Keratinocyte (primary cell): Measurements from ENCODE around the gene YBX1. TPM values are rescaled to one million over a fixed set of nuclear protein-coding genes. Genes with fewer than 3 reads are reported as not detected.

Source experiments
- DNase-seq: peaks from one replicate; pipeline ENCODE4 v3.0.0-alpha.2; 2011; ENCODE audit warnings: low read depth, missing footprints, low spot score
- FAIRE-seq: peaks from 2 replicates; lab custom pipeline; 2011; peaks lifted over from hg19 to GRCh38; lab: Jason Lieb, UNC
- H2AFZ ChIP-seq: 2 replicates; pipeline ENCODE4 v1.6.0; 2012; ENCODE audit warnings: low read length, control low read depth, inconsistent platforms; ENCODE audit not compliant: control insufficient read depth
- H3K27ac ChIP-seq: 2 replicates; pipeline ENCODE4 v1.5.1; 2011; ENCODE audit warnings: low read length; ENCODE audit not compliant: control insufficient read depth, insufficient read depth
- H3K27me3 ChIP-seq: 3 replicates; pipeline ENCODE4 v1.6.0; 2011; ENCODE audit warnings: low read length; ENCODE audit not compliant: control insufficient read depth, insufficient read depth; ENCODE audit errors: extremely low read depth
- H3K36me3 ChIP-seq, 2 experiments: 2 replicates in 1 of 2; 3 replicates in 1 of 2; pipeline ENCODE4 v1.5.1; 2011; ENCODE audit warnings: low read length in 2 of 2, mild to moderate bottlenecking in 1 of 2; ENCODE audit not compliant: control insufficient read depth in 2 of 2, insufficient read depth in 2 of 2; ENCODE audit errors: extremely low read depth in 1 of 2
- H3K4me1 ChIP-seq: 3 replicates; pipeline ENCODE4 v1.5.1; 2011; ENCODE audit warnings: low read length; ENCODE audit not compliant: control insufficient read depth, insufficient read depth; ENCODE audit errors: extremely low read depth
- H3K4me2 ChIP-seq: 3 replicates; pipeline ENCODE4 v1.6.0; 2011; ENCODE audit warnings: low read depth, low read length; ENCODE audit not compliant: control insufficient read depth, insufficient read depth; ENCODE audit errors: extremely low read depth
- H3K4me3 ChIP-seq, 3 experiments: fragments of 200-600 bp in 1 of 3; sonication (generic) in 1 of 3; 2 replicates in 2 of 3; 3 replicates in 1 of 3; pipeline ENCODE4 v1.5.1; 2011 to 2016; ENCODE audit warnings: low read length in 3 of 3, mild to moderate bottlenecking in 3 of 3, control low read depth in 2 of 3, inconsistent platforms in 1 of 3, low read depth in 1 of 3, mixed read lengths in 1 of 3, mixed run types in 1 of 3, moderate library complexity in 1 of 3; ENCODE audit not compliant: control insufficient read depth in 2 of 3, insufficient read depth in 2 of 3; ENCODE audit errors: extremely low read depth in 1 of 3
- H3K79me2 ChIP-seq: 2 replicates; pipeline ENCODE4 v1.6.0; 2012; ENCODE audit warnings: low read length; ENCODE audit not compliant: control insufficient read depth, insufficient read depth
- H3K9ac ChIP-seq: 3 replicates; pipeline ENCODE4 v1.6.0; 2011; ENCODE audit warnings: low read length; ENCODE audit not compliant: control insufficient read depth, insufficient read depth; ENCODE audit errors: extremely low read depth
- H3K9me1 ChIP-seq: 3 replicates; pipeline ENCODE4 v1.6.0; 2011; ENCODE audit warnings: low read length; ENCODE audit not compliant: control insufficient read depth, insufficient read depth; ENCODE audit errors: extremely low read depth
- H3K9me3 ChIP-seq: 2 replicates; pipeline ENCODE4 v1.5.1; 2012; ENCODE audit warnings: low read depth, low read length; ENCODE audit not compliant: control insufficient read depth
- H4K20me1 ChIP-seq: 3 replicates; pipeline ENCODE4 v1.6.0; 2011; ENCODE audit warnings: low read length; ENCODE audit not compliant: control insufficient read depth, insufficient read depth; ENCODE audit errors: extremely low read depth
- EZH2 ChIP-seq: IDR thresholded peaks from one replicate; pipeline ENCODE4 v1.6.1; 2012; ENCODE audit warnings: inconsistent platforms, mild to moderate bottlenecking, low read length, moderate library complexity
- dilution Hi-C: fragments of 300-500 bp; cut with MboI; formaldehyde crosslinking; loops from one replicate; pipeline ENCODE4 v1.7.0; 2020; ENCODE audit warnings: low sequenced_read_pairs; ENCODE audit not compliant: extremely low pct_ligation_motif_present
- polyA plus RNA-seq, 5 experiments: library from polyadenylated mRNA; depleted of rRNA in 3 of 5; stranded (reverse) in 3 of 5; stranded (forward) in 1 of 5; unstranded in 1 of 5; fragments of >200 nt; gene quantifications; 1 replicate in 1 of 5; 2 replicates in 3 of 5; 3 replicates in 1 of 5; pipeline versions ENCODE4 v1.2.1 to v1.2.3, GENCODE V29; 2011 to 2012; ENCODE audit warnings: missing spikeins in 2 of 5, low read depth in 1 of 5, low replicate concordance in 1 of 5
- TF ChIP-seq, protein P1 (sequence below), 3 experiments: IDR thresholded peaks in 1 of 3; conservative IDR thresholded peaks in 1 of 3; optimal IDR thresholded peaks in 1 of 3; 2 replicates in 2 of 3; 3 replicates in 1 of 3; pipeline versions ENCODE3 to v1.5.1; 2011; ENCODE audit warnings: low read length in 3 of 3, mild to moderate bottlenecking in 3 of 3, moderate library complexity in 2 of 3, control low read depth in 1 of 3, inconsistent platforms in 1 of 3; ENCODE audit not compliant: insufficient read depth in 2 of 3; ENCODE audit errors: extremely low read depth in 1 of 3

Gene YBX1
- polyA plus RNA-seq, 1 donor (not counting 4 experiments of a cell fraction or from before 2014, with no cell fraction given) = 1,066 TPM

DNA sequence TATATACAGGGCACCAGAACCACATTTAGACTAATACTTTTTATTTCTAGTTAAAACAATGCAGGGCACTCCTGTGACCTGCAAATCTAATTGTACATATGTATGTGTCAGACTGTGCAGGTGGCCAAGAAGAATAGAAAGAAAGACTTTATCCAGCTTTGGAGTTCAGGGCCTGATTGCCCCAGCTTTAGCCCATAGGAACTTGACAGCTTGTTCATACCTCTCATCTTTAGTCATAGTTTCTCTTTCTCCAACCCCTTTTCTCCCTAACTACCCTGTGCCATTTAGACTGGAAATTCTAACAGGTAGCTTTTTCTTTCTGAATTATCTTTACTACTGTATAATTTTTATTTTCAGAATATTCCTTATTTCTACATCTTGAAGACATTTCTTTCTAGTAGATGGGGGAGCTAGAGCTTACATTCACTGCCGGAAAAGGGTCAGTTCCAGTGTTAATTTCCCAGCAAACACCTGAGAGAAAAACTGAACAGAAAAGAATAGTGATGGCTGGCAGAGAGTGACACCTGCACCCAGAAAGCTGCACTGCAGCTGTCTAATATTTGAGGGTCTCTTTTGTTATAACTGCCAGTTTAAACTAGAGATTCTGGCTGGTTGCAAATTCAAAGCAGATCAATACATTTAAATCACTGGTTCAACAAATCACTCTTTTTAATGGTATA lies 8.4 kb downstream of the YBX1 start:
- DNase-seq (no peak), FAIRE-seq (no peak)
- Histone ChIP-seq H3K79me2 (peaks cover 100% of the 10 kb centered on the region), H3K9me1 (peaks cover 6% of the 10 kb centered on the region), H2AFZ (no peak overlapping the region), H3K9me3 (no peaks in the 10 kb centered on the region), H4K20me1 (peaks cover 64% of the 10 kb centered on the region), H3K27ac (no peak overlapping the region), H3K4me2 (peak overlapping the region; percentile 33), H3K9ac (no peak overlapping the region), H3K27me3 (no peaks in the 10 kb centered on the region), H3K36me3 (peaks cover 5 to 36% of the 10 kb centered on the region in 2 experiments), H3K4me1 (peaks cover 68% of the 10 kb centered on the region), H3K4me3 (no peak overlapping the region)
- dilution Hi-C loops = no loop called here
- TF ChIP-seq, protein P1, sequence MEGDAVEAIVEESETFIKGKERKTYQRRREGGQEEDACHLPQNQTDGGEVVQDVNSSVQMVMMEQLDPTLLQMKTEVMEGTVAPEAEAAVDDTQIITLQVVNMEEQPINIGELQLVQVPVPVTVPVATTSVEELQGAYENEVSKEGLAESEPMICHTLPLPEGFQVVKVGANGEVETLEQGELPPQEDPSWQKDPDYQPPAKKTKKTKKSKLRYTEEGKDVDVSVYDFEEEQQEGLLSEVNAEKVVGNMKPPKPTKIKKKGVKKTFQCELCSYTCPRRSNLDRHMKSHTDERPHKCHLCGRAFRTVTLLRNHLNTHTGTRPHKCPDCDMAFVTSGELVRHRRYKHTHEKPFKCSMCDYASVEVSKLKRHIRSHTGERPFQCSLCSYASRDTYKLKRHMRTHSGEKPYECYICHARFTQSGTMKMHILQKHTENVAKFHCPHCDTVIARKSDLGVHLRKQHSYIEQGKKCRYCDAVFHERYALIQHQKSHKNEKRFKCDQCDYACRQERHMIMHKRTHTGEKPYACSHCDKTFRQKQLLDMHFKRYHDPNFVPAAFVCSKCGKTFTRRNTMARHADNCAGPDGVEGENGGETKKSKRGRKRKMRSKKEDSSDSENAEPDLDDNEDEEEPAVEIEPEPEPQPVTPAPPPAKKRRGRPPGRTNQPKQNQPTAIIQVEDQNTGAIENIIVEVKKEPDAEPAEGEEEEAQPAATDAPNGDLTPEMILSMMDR (optimal IDR thresholded peaks at IDR 0.05 in 1 of 3, IDR thresholded peaks at IDR 0.05 in 1 of 3, conservative IDR thresholded peaks at IDR 0.05 in 1 of 3; ENCODE audit: extremely low read depth in 1 of 3, insufficient read depth in 2 of 3, low read length in 3 of 3) = no peak
- TF ChIP-seq EZH2 = no peak

DNA sequence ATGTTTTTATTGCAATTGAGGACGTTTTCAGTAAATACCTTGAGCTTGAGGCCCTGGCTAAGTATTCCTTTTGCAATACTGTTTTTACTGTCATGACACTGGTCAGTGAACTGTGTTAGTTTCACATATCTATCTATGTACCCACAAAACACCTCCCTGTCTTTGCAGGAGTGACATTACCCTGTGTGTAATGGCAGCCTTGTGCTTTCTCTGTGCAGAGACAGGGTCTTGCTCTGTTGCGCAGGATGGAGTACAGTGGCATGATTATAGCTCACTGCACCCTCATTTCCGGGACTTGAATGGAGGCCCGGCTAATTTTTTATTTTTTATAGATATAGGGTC lies 8.9 kb downstream of the YBX1 start:
- Histone ChIP-seq H3K27me3 (no peaks in the 10 kb centered on the region), H3K27ac (no peak overlapping the region), H3K9ac (no peak overlapping the region), H2AFZ (no peak overlapping the region), H3K4me2 (peak overlapping the region; percentile 33), H3K9me1 (peaks cover 6% of the 10 kb centered on the region), H3K4me1 (peaks cover 63% of the 10 kb centered on the region), H3K36me3 (peaks cover 6 to 41% of the 10 kb centered on the region in 2 experiments), H4K20me1 (peaks cover 59% of the 10 kb centered on the region), H3K4me3 (peak overlapping the region in 1 of 3 experiments; percentile 28), H3K79me2 (peaks cover 100% of the 10 kb centered on the region), H3K9me3 (no peaks in the 10 kb centered on the region)
- no peak for DNase-seq
- FAIRE-seq = peak; percentile 49
- dilution Hi-C loops = no loop called here
- no peak for TF ChIP-seq EZH2
- TF ChIP-seq, protein P1 (optimal IDR thresholded peaks at IDR 0.05 in 1 of 3, IDR thresholded peaks at IDR 0.05 in 1 of 3, conservative IDR thresholded peaks at IDR 0.05 in 1 of 3; ENCODE audit: extremely low read depth in 1 of 3, insufficient read depth in 2 of 3, low read length in 3 of 3) = no peak
